Ishikawa (cell line): ENCODE measurements around the gene LINGO1.

Experiments
- CEBPB ChIP-seq: IDR thresholded peaks from 2 replicates; pipeline ENCODE4 v1.6.1; 2012
- CREB1 ChIP-seq: IDR thresholded peaks from 2 replicates; pipeline ENCODE4 v1.6.1; 2012; ENCODE audit warnings: low read depth
- EGR1 ChIP-seq: IDR thresholded peaks from 2 replicates; pipeline ENCODE4 v1.6.1; 2012
- EP300 ChIP-seq: IDR thresholded peaks from 2 replicates; pipeline ENCODE4 v1.6.1; 2012; ENCODE audit warnings: borderline replicate concordance
- FOXM1 ChIP-seq: IDR thresholded peaks from 2 replicates; pipeline ENCODE4 v1.6.1; 2012; ENCODE audit warnings: low read depth, borderline replicate concordance
- MAX ChIP-seq: IDR thresholded peaks from 2 replicates; pipeline ENCODE4 v1.6.1; 2012
- NFIC ChIP-seq: IDR thresholded peaks from 2 replicates; pipeline ENCODE4 v1.6.1; 2012
- RAD21 ChIP-seq: IDR thresholded peaks from 2 replicates; pipeline ENCODE4 v1.6.1; 2012; ENCODE audit warnings: low read depth
- REST ChIP-seq: IDR thresholded peaks from 2 replicates; pipeline ENCODE4 v1.6.1; 2012; ENCODE audit warnings: low read depth, mild to moderate bottlenecking
- TAF1 ChIP-seq: IDR thresholded peaks from 2 replicates; pipeline ENCODE4 v1.6.1; 2012; ENCODE audit warnings: low read depth, mild to moderate bottlenecking
- TCF12 ChIP-seq: IDR thresholded peaks from 2 replicates; pipeline ENCODE4 v1.6.1; 2012; ENCODE audit warnings: low read depth
- TEAD4 ChIP-seq: IDR thresholded peaks from 2 replicates; pipeline ENCODE4 v1.6.1; 2012
- USF1 ChIP-seq: IDR thresholded peaks from 2 replicates; pipeline ENCODE4 v1.6.1; 2012
- YY1 ChIP-seq: IDR thresholded peaks from 2 replicates; pipeline ENCODE4 v1.6.1; 2012; ENCODE audit warnings: low read depth
- ZBTB7A ChIP-seq: IDR thresholded peaks from 2 replicates; pipeline ENCODE4 v1.6.1; 2012; ENCODE audit warnings: low read depth

LINGO1 gene

GRCh38 chr15:77637851-77638692, 5.4 kb upstream of the LINGO1 start:
- peak; percentile 59; the same call in 1 of the 2 replicates for TF ChIP-seq REST
- no peak for TF ChIP-seq EGR1

- TF ChIP-seq FOXM1 (no peak), TAF1 (no peak), ZBTB7A (no peak), MAX (no peak), YY1 (no peak), EP300 (no peak), NFIC (no peak), TEAD4 (no peak), EGR1 (no peak), REST (no peak), USF1 (no peak), RAD21 (no peak), CREB1 (no peak), CEBPB (no peak), TCF12 (no peak)
Observed at GRCh38 chr15:77636209-77636608, 3.5 kb upstream of the LINGO1 start.

GRCh38 chr15:77634266-77634962, 1.7 kb upstream of the LINGO1 start:
- TF ChIP-seq RAD21 (peak; percentile 50), TAF1 (no peak)

GRCh38 chr15:77633913-77634265, 1.2 kb upstream of the LINGO1 start:
- TF ChIP-seq RAD21 (no peak), MAX (no peak), TEAD4 (no peak)

- TF ChIP-seq CREB1, result no peak
- TF ChIP-seq REST, result no peak
- peak; percentile 95 for TF ChIP-seq MAX
- TF ChIP-seq TCF12, result peak; percentile 50; the same call in 1 of the 2 replicates
- TF ChIP-seq RAD21, result peak; percentile 84
- no peak for TF ChIP-seq EGR1
- no peak for TF ChIP-seq CEBPB
- no peak for TF ChIP-seq EP300
- no peak for TF ChIP-seq USF1
- no peak for TF ChIP-seq YY1
- peak; percentile 87 for TF ChIP-seq ZBTB7A
- peak; percentile 31 for TF ChIP-seq NFIC
- TF ChIP-seq TEAD4, result 0 out of 2 replicates have a peak, but pooled peaks have one; percentile 6
- TF ChIP-seq TAF1, result no peak
- TF ChIP-seq FOXM1, result no peak
Observed at GRCh38 chr15:77633134-77633912, 611 bp upstream of the LINGO1 start.
